HCT116 (cell line): Measurements from ENCODE around the gene TMPRSS3. TPM values are rescaled to one million over a fixed set of nuclear protein-coding genes. Genes with fewer than 3 reads are reported as not detected.

Experiments
- ATAC-seq: fragments of 200-7000 bp; cut with Tn5 transposase; 2 replicates; pipeline ENCODE4 v1.9.1; 2020; ENCODE audit warnings: mild to moderate bottlenecking, moderate library complexity
- BruUV-seq: library from RNA; stranded (reverse); fragments of 400-500 nt; replicated peaks from 2 replicates; lab custom pipeline; 2021; lab: Mats Ljungman, UMichigan
- CTCF ChIA-PET: fragments of 300-600 bp; sonication (Branson Sonifier 250); formaldehyde crosslinking; loops from one replicate; lab custom pipeline; 2021; ENCODE audit warnings: antibody characterized with exemption; lab: Charles Lee
- POLR2A ChIA-PET: fragments of 300-600, 350-600 bp; sonication (Branson Sonifier 250); formaldehyde crosslinking; loops from one replicate; lab custom pipeline; 2021; ENCODE audit warnings: antibody characterized with exemption; lab: Charles Lee
- RAD21 ChIA-PET, 2 experiments: fragments of 300-600 bp; sonication (Branson Sonifier 250); formaldehyde crosslinking; loops; one replicate each; lab custom pipeline; 2023; ENCODE audit warnings: low total read pairs in 2 of 2; ENCODE audit not compliant: uncharacterized antibody in 2 of 2, unreplicated experiment in 2 of 2, low non-redundant PET in 1 of 2; lab: Charles Lee
- DNase-seq: peaks from one replicate; pipeline ENCODE4 v3.0.0-alpha.2; 2010; ENCODE audit warnings: low read depth, low spot score
- H2AFZ ChIP-seq: fragments of 200-600 bp; shearing (Covaris generic), sonication (generic); 2 replicates; pipeline ENCODE4 v1.6.1; 2017; ENCODE audit warnings: low read depth, mixed run types, mixed read lengths, antibody characterized with exemption, low read length; ENCODE audit not compliant: poor library complexity, severe bottlenecking
- H3K27ac ChIP-seq: 2 replicates; pipeline ENCODE4 v1.5.1; 2012; ENCODE audit warnings: low read depth, low read length
- H3K27me3 ChIP-seq: fragments of 200-600 bp; sonication (generic); 2 replicates; pipeline ENCODE4 v1.6.1; 2016; ENCODE audit warnings: mixed run types, low read length, mixed read lengths; ENCODE audit not compliant: insufficient read depth
- H3K36me3 ChIP-seq, 2 experiments: fragments of 200-500 bp in 1 of 2; fragments of 200-600 bp in 1 of 2; sonication (Bioruptor generic) in 1 of 2; sonication (generic) in 1 of 2; 2 replicates each; pipeline versions ENCODE4 v1.5.1 to v1.6.1; 2014 to 2016; ENCODE audit warnings: low read length in 2 of 2, inconsistent platforms in 1 of 2, mixed read lengths in 1 of 2, mixed run types in 1 of 2; ENCODE audit not compliant: insufficient read depth in 2 of 2, control insufficient read depth in 1 of 2
- H3K4me1 ChIP-seq, 2 experiments: fragments of 200-600 bp in 1 of 2; sonication (generic) in 1 of 2; 2 replicates each; pipeline versions ENCODE4 v1.5.1 to v1.6.1; 2012 to 2017; ENCODE audit warnings: low read length in 2 of 2, inconsistent platforms in 1 of 2, mild to moderate bottlenecking in 1 of 2, mixed read lengths in 1 of 2, mixed run types in 1 of 2, moderate library complexity in 1 of 2; ENCODE audit not compliant: insufficient read depth in 2 of 2, control insufficient read depth in 1 of 2
- H3K4me2 ChIP-seq: fragments of 200-600 bp; sonication (generic); 2 replicates; pipeline ENCODE4 v1.6.1; 2017; ENCODE audit warnings: mixed run types, low read length, mixed read lengths
- H3K4me3 ChIP-seq, 2 experiments: fragments of 200-600 bp in 1 of 2; sonication (generic) in 1 of 2; replicated peaks in 1 of 2; 2 replicates each; pipeline ENCODE4 v1.5.1; 2011 to 2016; ENCODE audit warnings: low read length in 2 of 2, control low read depth in 1 of 2, low read depth in 1 of 2, mild to moderate bottlenecking in 1 of 2, mixed read lengths in 1 of 2, mixed run types in 1 of 2
- H3K79me2 ChIP-seq: fragments of 200-600 bp; sonication (generic); 2 replicates; pipeline ENCODE4 v1.6.1; 2017; ENCODE audit warnings: mild to moderate bottlenecking, mixed run types, low read length, moderate library complexity, mixed read lengths; ENCODE audit not compliant: insufficient read depth
- H3K9ac ChIP-seq: fragments of 200-600 bp; sonication (generic); 2 replicates; pipeline ENCODE4 v1.6.1; 2016; ENCODE audit warnings: low read length, mixed read lengths
- H3K9me2 ChIP-seq: fragments of 200-600 bp; sonication (generic), shearing (Covaris generic); 2 replicates; pipeline ENCODE4 v1.6.1; 2017; ENCODE audit warnings: mixed run types, mild to moderate bottlenecking, moderate library complexity; ENCODE audit not compliant: insufficient read depth
- H3K9me3 ChIP-seq, 2 experiments: fragments of 200-500 bp in 1 of 2; fragments of 200-600 bp in 1 of 2; sonication (Bioruptor generic) in 1 of 2; sonication (generic) in 1 of 2; 2 replicates each; pipeline ENCODE4 v1.6.1; 2014 to 2017; ENCODE audit warnings: low read length in 2 of 2, mixed read lengths in 2 of 2, inconsistent platforms in 1 of 2, low read depth in 1 of 2, mild to moderate bottlenecking in 1 of 2, mixed run types in 1 of 2, moderate library complexity in 1 of 2; ENCODE audit not compliant: control insufficient read depth in 1 of 2, insufficient read depth in 1 of 2
- H4K20me1 ChIP-seq: fragments of 200-600 bp; sonication (generic), shearing (Covaris generic); 2 replicates; pipeline ENCODE4 v1.6.1; 2017; ENCODE audit warnings: mixed run types, mild to moderate bottlenecking, moderate library complexity; ENCODE audit not compliant: insufficient read depth
- CBX3 ChIP-seq: IDR thresholded peaks from 2 replicates; pipeline ENCODE4 v1.6.1; 2012; ENCODE audit warnings: low read depth
- EGR1 ChIP-seq: IDR thresholded peaks from 2 replicates; pipeline ENCODE4 v1.6.1; 2012; ENCODE audit warnings: low read depth
- ELF1 ChIP-seq: IDR thresholded peaks from 2 replicates; pipeline ENCODE4 v1.6.1; 2012; ENCODE audit warnings: low read depth, borderline replicate concordance
- EZH2 ChIP-seq: fragments of 200-600 bp; sonication (generic); IDR thresholded peaks from 2 replicates; pipeline ENCODE4 v1.6.1; 2017; ENCODE audit warnings: antibody characterized with exemption, mixed run types
- EZH2phosphoT487 ChIP-seq: fragments of 200-600 bp; IDR thresholded peaks from 2 replicates; pipeline ENCODE4 v1.6.1; 2018; ENCODE audit warnings: antibody characterized with exemption, borderline replicate concordance
- FOSL1 ChIP-seq: IDR thresholded peaks from 2 replicates; pipeline ENCODE4 v1.6.1; 2012; ENCODE audit warnings: low read depth
- JUND ChIP-seq: IDR thresholded peaks from 2 replicates; pipeline ENCODE4 v1.6.1; 2012
- POLR2A ChIP-seq: IDR thresholded peaks from 2 replicates; pipeline ENCODE4 v1.7.0; 2011; ENCODE audit warnings: borderline replicate concordance; ENCODE audit not compliant: insufficient read depth, insufficient read length; ENCODE audit errors: extremely low read depth
- POLR2AphosphoS5 ChIP-seq: IDR thresholded peaks from 2 replicates; pipeline ENCODE4 v1.6.1; 2011; ENCODE audit warnings: mild to moderate bottlenecking, low read depth, low read length, moderate library complexity
- RAD21 ChIP-seq: IDR thresholded peaks from 2 replicates; pipeline ENCODE4 v1.6.1; 2012; ENCODE audit warnings: low read depth, mild to moderate bottlenecking
- SIN3A ChIP-seq: IDR thresholded peaks from 2 replicates; pipeline ENCODE4 v1.6.1; 2012; ENCODE audit warnings: low read depth
- SP1 ChIP-seq: IDR thresholded peaks from 2 replicates; pipeline ENCODE4 v1.6.1; 2012; ENCODE audit warnings: low read depth
- SRF ChIP-seq: IDR thresholded peaks from 2 replicates; pipeline ENCODE4 v1.6.1; 2012; ENCODE audit warnings: low read depth
- TCF7L2 ChIP-seq: IDR thresholded peaks from 2 replicates; pipeline ENCODE4 v1.7.0; 2011; ENCODE audit warnings: borderline replicate concordance, inconsistent platforms; ENCODE audit not compliant: insufficient read depth, insufficient read length; ENCODE audit errors: extremely low read depth
- ZFX ChIP-seq: fragments of 450-650 bp; IDR thresholded peaks from 2 replicates; pipeline ENCODE4 v1.6.1; 2017
- intact Hi-C: fragments of 100-400 bp; cut with micrococcal nuclease; formaldehyde crosslinking; loops from 2 replicates; pipeline ENCODE4 v1.10.0; 2022
- total RNA-seq: library from RNA; stranded (reverse); gene quantifications from one replicate; pipeline ENCODE4 v1.2.1, GENCODE V29; 2021; ENCODE audit not compliant: unreplicated experiment
- TF ChIP-seq, protein P1 (sequence below): IDR thresholded peaks from 2 replicates; pipeline ENCODE4 v1.6.1; 2011; ENCODE audit warnings: mild to moderate bottlenecking, low read length, moderate library complexity; ENCODE audit not compliant: insufficient replicate concordance; ENCODE audit errors: extremely low read depth
- TF ChIP-seq, protein P2 (sequence below), 3 experiments: fragments of 200-600 bp in 1 of 3; sonication (generic) in 1 of 3; IDR thresholded peaks in 2 of 3; conservative IDR thresholded peaks in 1 of 3; 2 replicates each; pipeline ENCODE4 v1.5.1; 2012 to 2017; ENCODE audit warnings: low read depth in 2 of 3, low read length in 2 of 3, antibody characterized with exemption in 1 of 3, borderline replicate concordance in 1 of 3, control low read depth in 1 of 3, mild to moderate bottlenecking in 1 of 3, mixed read lengths in 1 of 3, mixed run types in 1 of 3, moderate library complexity in 1 of 3; ENCODE audit not compliant: insufficient read depth in 1 of 3
- TF ChIP-seq, protein P3 (sequence below): IDR thresholded peaks from 2 replicates; pipeline ENCODE4 v1.6.1; 2012; ENCODE audit warnings: low read depth
- TF ChIP-seq, protein P4 (sequence below): IDR thresholded peaks from 2 replicates; pipeline ENCODE4 v1.6.1; 2012

Gene TMPRSS3
- total RNA-seq, 1 experiment from 2014 or later = not detected

DNA sequence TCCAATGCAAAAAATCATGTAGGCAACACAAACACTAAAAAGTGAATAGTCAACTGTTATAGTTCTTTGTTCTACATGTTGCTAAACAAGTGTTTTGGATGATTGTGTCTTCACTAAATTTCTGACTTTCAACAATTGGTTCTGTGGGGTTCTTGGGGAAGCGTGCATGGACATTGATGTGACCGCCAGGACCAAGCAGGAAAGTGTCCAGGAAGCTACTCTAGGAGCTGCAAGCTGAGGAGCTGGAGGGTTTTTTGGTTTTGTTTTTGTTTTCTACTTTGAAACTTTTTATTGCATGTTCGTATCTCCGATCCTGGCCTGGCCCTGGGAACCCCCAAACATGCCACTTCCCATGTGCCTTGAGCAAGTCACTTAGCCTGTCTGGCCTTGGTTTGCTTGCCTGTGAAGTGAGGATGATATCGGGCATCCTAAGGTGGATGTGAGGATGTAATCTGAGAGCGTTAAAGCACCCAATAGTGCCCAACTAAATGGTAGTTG is 8.0 kb downstream of the TMPRSS3 start:
- no peak overlapping the region for H3K27ac ChIP-seq
- H3K4me3 ChIP-seq = no peak overlapping the region
- CTCF ChIA-PET = no interaction called here
- no peaks in the 10 kb centered on the region; a peak in 1 of 4 replicates for H3K9me3 ChIP-seq
- RAD21 ChIA-PET = no interaction called here
- intact Hi-C loops = loop anchor here (10.0 kb wide), 1 partner anchor 147 kb away; no protein-coding TSS in a partner anchor
- peaks cover 0 to 3% of the 10 kb centered on the region in 2 experiments; a peak in 1 of 4 replicates for H3K4me1 ChIP-seq
- no peak overlapping the region for H2AFZ ChIP-seq
- TF ChIP-seq CBX3 (no peak), POLR2A (no peak), EZH2phosphoT487 (no peak), SRF (no peak), JUND (no peak), FOSL1 (no peak), EZH2 (no peak), SP1 (no peak), POLR2AphosphoS5 (no peak), ELF1 (no peak), EGR1 (no peak), ZFX (no peak), TCF7L2 (no peak), SIN3A (no peak), RAD21 (no peak)
- TF ChIP-seq, protein P1, sequence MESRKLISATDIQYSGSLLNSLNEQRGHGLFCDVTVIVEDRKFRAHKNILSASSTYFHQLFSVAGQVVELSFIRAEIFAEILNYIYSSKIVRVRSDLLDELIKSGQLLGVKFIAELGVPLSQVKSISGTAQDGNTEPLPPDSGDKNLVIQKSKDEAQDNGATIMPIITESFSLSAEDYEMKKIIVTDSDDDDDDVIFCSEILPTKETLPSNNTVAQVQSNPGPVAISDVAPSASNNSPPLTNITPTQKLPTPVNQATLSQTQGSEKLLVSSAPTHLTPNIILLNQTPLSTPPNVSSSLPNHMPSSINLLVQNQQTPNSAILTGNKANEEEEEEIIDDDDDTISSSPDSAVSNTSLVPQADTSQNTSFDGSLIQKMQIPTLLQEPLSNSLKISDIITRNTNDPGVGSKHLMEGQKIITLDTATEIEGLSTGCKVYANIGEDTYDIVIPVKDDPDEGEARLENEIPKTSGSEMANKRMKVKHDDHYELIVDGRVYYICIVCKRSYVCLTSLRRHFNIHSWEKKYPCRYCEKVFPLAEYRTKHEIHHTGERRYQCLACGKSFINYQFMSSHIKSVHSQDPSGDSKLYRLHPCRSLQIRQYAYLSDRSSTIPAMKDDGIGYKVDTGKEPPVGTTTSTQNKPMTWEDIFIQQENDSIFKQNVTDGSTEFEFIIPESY = no peak
- TF ChIP-seq, protein P2, sequence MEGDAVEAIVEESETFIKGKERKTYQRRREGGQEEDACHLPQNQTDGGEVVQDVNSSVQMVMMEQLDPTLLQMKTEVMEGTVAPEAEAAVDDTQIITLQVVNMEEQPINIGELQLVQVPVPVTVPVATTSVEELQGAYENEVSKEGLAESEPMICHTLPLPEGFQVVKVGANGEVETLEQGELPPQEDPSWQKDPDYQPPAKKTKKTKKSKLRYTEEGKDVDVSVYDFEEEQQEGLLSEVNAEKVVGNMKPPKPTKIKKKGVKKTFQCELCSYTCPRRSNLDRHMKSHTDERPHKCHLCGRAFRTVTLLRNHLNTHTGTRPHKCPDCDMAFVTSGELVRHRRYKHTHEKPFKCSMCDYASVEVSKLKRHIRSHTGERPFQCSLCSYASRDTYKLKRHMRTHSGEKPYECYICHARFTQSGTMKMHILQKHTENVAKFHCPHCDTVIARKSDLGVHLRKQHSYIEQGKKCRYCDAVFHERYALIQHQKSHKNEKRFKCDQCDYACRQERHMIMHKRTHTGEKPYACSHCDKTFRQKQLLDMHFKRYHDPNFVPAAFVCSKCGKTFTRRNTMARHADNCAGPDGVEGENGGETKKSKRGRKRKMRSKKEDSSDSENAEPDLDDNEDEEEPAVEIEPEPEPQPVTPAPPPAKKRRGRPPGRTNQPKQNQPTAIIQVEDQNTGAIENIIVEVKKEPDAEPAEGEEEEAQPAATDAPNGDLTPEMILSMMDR (IDR thresholded peaks at IDR 0.05 in 2 of 3, conservative IDR thresholded peaks at IDR 0.05 in 1 of 3; ENCODE audit: borderline replicate concordance in 1 of 3, insufficient read depth in 1 of 3, low read depth in 2 of 3, low read length in 2 of 3) = no peak
- TF ChIP-seq, protein P3, sequence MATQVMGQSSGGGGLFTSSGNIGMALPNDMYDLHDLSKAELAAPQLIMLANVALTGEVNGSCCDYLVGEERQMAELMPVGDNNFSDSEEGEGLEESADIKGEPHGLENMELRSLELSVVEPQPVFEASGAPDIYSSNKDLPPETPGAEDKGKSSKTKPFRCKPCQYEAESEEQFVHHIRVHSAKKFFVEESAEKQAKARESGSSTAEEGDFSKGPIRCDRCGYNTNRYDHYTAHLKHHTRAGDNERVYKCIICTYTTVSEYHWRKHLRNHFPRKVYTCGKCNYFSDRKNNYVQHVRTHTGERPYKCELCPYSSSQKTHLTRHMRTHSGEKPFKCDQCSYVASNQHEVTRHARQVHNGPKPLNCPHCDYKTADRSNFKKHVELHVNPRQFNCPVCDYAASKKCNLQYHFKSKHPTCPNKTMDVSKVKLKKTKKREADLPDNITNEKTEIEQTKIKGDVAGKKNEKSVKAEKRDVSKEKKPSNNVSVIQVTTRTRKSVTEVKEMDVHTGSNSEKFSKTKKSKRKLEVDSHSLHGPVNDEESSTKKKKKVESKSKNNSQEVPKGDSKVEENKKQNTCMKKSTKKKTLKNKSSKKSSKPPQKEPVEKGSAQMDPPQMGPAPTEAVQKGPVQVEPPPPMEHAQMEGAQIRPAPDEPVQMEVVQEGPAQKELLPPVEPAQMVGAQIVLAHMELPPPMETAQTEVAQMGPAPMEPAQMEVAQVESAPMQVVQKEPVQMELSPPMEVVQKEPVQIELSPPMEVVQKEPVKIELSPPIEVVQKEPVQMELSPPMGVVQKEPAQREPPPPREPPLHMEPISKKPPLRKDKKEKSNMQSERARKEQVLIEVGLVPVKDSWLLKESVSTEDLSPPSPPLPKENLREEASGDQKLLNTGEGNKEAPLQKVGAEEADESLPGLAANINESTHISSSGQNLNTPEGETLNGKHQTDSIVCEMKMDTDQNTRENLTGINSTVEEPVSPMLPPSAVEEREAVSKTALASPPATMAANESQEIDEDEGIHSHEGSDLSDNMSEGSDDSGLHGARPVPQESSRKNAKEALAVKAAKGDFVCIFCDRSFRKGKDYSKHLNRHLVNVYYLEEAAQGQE = no peak
- TF ChIP-seq, protein P4, sequence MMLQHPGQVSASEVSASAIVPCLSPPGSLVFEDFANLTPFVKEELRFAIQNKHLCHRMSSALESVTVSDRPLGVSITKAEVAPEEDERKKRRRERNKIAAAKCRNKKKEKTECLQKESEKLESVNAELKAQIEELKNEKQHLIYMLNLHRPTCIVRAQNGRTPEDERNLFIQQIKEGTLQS = no peak
- H3K79me2 ChIP-seq = no peaks in the 10 kb centered on the region
- BruUV-seq = no TSS peak
- H3K27me3 ChIP-seq = peaks cover 3% of the 10 kb centered on the region; the same call in 1 of the 2 replicates
- DNase-seq (no peak), ATAC-seq (no peak)
- POLR2A ChIA-PET = no interaction called here
- H4K20me1 ChIP-seq = no peaks in the 10 kb centered on the region
- H3K9ac ChIP-seq = no peak overlapping the region
- no peaks in the 10 kb centered on the region for H3K36me3 ChIP-seq
- H3K4me2 ChIP-seq = no peak overlapping the region
- no peaks in the 10 kb centered on the region for H3K9me2 ChIP-seq
